Mesodermal cell (in vitro differentiated cells): ENCODE measurements around the gene COL6A3.
A peak's percentile ranks its signal among the peaks of the same experiment; 100 is the strongest.

ENCODE experiments used
- H3K27ac ChIP-seq: 2 replicates; pipeline ENCODE4 v1.7.0; 2013; ENCODE audit warnings: mild to moderate bottlenecking, low read depth, low read length, moderate library complexity; ENCODE audit not compliant: severe bottlenecking
- H3K36me3 ChIP-seq: 2 replicates; pipeline ENCODE4 v1.7.1; 2013; ENCODE audit warnings: mild to moderate bottlenecking, low read length, moderate library complexity; ENCODE audit not compliant: control insufficient read depth, insufficient read depth
- H3K4me1 ChIP-seq: one replicate; pipeline ENCODE4 v1.7.1; 2013; ENCODE audit warnings: mild to moderate bottlenecking, low read length; ENCODE audit not compliant: insufficient read depth, control insufficient read depth, poor library complexity, severe bottlenecking
- H3K4me3 ChIP-seq: 2 replicates; pipeline ENCODE4 v1.7.0; 2013; ENCODE audit warnings: low read length, control low read depth, mild to moderate bottlenecking; ENCODE audit not compliant: insufficient read depth, poor library complexity, severe bottlenecking; ENCODE audit errors: extremely low read depth
- H3K9me3 ChIP-seq: 2 replicates; pipeline ENCODE4 v1.7.1; 2013; ENCODE audit warnings: mild to moderate bottlenecking, low read length, moderate library complexity; ENCODE audit not compliant: control insufficient read depth
- WGBS, 2 experiments: methylation state at CpG; one replicate each; pipeline ENCODE4 v1.1.5; 2013; ENCODE audit warnings: missing lambda C conversion rate in 2 of 2; ENCODE audit not compliant: insufficient coverage in 2 of 2; 5-methylcytosine and 5-hydroxymethylcytosine counted together

Gene COL6A3

GRCh38 chr2:237440819-237441281, 26.9 kb upstream of the COL6A3 start:
- Histone ChIP-seq H3K4me3 (no peak overlapping the region), H3K4me1 (peaks cover 11% of the 10 kb centered on the region), H3K9me3 (no peaks in the 10 kb centered on the region), H3K27ac (peak overlapping the region; percentile 78), H3K36me3 (no peaks in the 10 kb centered on the region)
- WGBS, 2 experiments: 69 to 86% methylated on average over 1 to 2 of the region's 2 CpGs

GRCh38 chr2:237438080-237438940, 24.3 kb upstream of the COL6A3 start:
- WGBS, 2 experiments: 57 to 65% methylated on average over 8 of the region's 8 CpGs
- Histone ChIP-seq H3K4me1 (peaks cover 35% of the 10 kb centered on the region), H3K36me3 (no peaks in the 10 kb centered on the region), H3K9me3 (no peaks in the 10 kb centered on the region), H3K27ac (no peak overlapping the region), H3K4me3 (no peak overlapping the region)

GRCh38 chr2:237437566-237437965, 23.6 kb upstream of the COL6A3 start:
- Histone ChIP-seq H3K4me3 (no peak overlapping the region), H3K4me1 (peaks cover 42% of the 10 kb centered on the region), H3K36me3 (no peaks in the 10 kb centered on the region), H3K27ac (no peak overlapping the region), H3K9me3 (no peaks in the 10 kb centered on the region)
- 81 to 100% methylated on average over 2 to 5 of the region's 5 CpGs for WGBS, 2 experiments

- Histone ChIP-seq H3K27ac (peak overlapping the region; percentile 52), H3K9me3 (peaks cover under 1% of the 10 kb centered on the region), H3K4me3 (no peak overlapping the region), H3K4me1 (peaks cover 43% of the 10 kb centered on the region), H3K36me3 (no peaks in the 10 kb centered on the region)
- 88 to 91% methylated on average over 10 of the region's 10 CpGs for WGBS, 2 experiments
Observed at GRCh38 chr2:237435844-237436587, 22.1 kb upstream of the COL6A3 start.

- Histone ChIP-seq H3K27ac (peak overlapping the region; percentile 52), H3K9me3 (peaks cover 5% of the 10 kb centered on the region), H3K36me3 (no peaks in the 10 kb centered on the region), H3K4me1 (peaks cover 43% of the 10 kb centered on the region), H3K4me3 (no peak overlapping the region)
- 79 to 80% methylated on average over 11 of the region's 14 CpGs for WGBS, 2 experiments
Observed at GRCh38 chr2:237434866-237435311, 20.9 kb upstream of the COL6A3 start.

GRCh38 chr2:237433920-237434676, 20.1 kb upstream of the COL6A3 start:
- Histone ChIP-seq H3K36me3 (no peaks in the 10 kb centered on the region), H3K27ac (no peak overlapping the region), H3K9me3 (peaks cover 5% of the 10 kb centered on the region), H3K4me3 (no peak overlapping the region), H3K4me1 (peaks cover 43% of the 10 kb centered on the region)
- 80 to 81% methylated on average over 9 to 10 of the region's 13 CpGs for WGBS, 2 experiments

GRCh38 chr2:237432484-237433092, 18.6 kb upstream of the COL6A3 start:
- WGBS, 2 experiments: 60 to 61% methylated on average over 10 to 15 of the region's 17 CpGs
- Histone ChIP-seq H3K4me1 (peaks cover 43% of the 10 kb centered on the region), H3K4me3 (no peak overlapping the region), H3K9me3 (peaks cover 5% of the 10 kb centered on the region), H3K27ac (peak overlapping the region; percentile 53), H3K36me3 (no peaks in the 10 kb centered on the region)

GRCh38 chr2:237431837-237432236, 17.9 kb upstream of the COL6A3 start:
- Histone ChIP-seq H3K36me3 (no peaks in the 10 kb centered on the region), H3K4me3 (no peak overlapping the region), H3K27ac (no peak overlapping the region), H3K4me1 (peaks cover 43% of the 10 kb centered on the region), H3K9me3 (peaks cover 5% of the 10 kb centered on the region)
- 98 to 100% methylated on average over 1 to 4 of the region's 4 CpGs for WGBS, 2 experiments

- Histone ChIP-seq H3K9me3 (peaks cover 5% of the 10 kb centered on the region), H3K27ac (no peak overlapping the region), H3K4me1 (peaks cover 43% of the 10 kb centered on the region), H3K36me3 (no peaks in the 10 kb centered on the region), H3K4me3 (no peak overlapping the region)
- WGBS, 2 experiments: no CpG with 5 or more reads among the region's 1 CpG
Observed at GRCh38 chr2:237431372-237431771, 17.4 kb upstream of the COL6A3 start.

- Histone ChIP-seq H3K4me3 (no peak overlapping the region), H3K9me3 (peaks cover 5% of the 10 kb centered on the region), H3K4me1 (peaks cover 41% of the 10 kb centered on the region), H3K27ac (no peak overlapping the region), H3K36me3 (no peaks in the 10 kb centered on the region)
- WGBS, 2 experiments: 75 to 90% methylated on average over 1 of the region's 1 CpG
Observed at GRCh38 chr2:237430861-237431260, 16.9 kb upstream of the COL6A3 start.
